Measurements from ENCODE around the gene MCL1.
"Not testable (repeated sequence)": the region's sequence is repeated elsewhere in the genome, so short reads cannot be mapped to it uniquely, and the experiment has no call there.

GRCh38 chr1:150573648-150574071 lies 5.8 kb downstream of the MCL1 start:
- not testable (repeated sequence) for TF ChIP-seq CTCF (IDR thresholded peaks at IDR 0.05)
- TF ChIP-seq POLR2AphosphoS5 (IDR thresholded peaks at IDR 0.05), result peak; percentile 35

Data from gastroesophageal sphincter (tissue), 3 donors.